Right lung (tissue), 10 donors: Measurements from ENCODE around the gene DNM2. TPM values are rescaled to one million over a fixed set of nuclear protein-coding genes. Genes with fewer than 3 reads are reported as not detected.
A peak's percentile ranks its signal among the peaks of the same experiment; 100 is the strongest.
"Not testable (repeated sequence)": the region's sequence is repeated elsewhere in the genome, so short reads cannot be mapped to it uniquely, and the experiment has no call there.

Experiments used
- DNase-seq, 2 donors: peaks; one replicate each; pipeline ENCODE4 v3.0.0-alpha.2; 2013
- long read RNA-seq, 8 donors: transcript quantifications; one replicate each; lab custom pipeline, GENCODE V29; 2026
- polyA plus RNA-seq, 5 donors: library from polyadenylated mRNA; unstranded; fragments of 120-200 nt; gene quantifications; one replicate each; pipeline versions ENCODE4 v1.2.1 to v1.2.3, GENCODE V29; 2013; ENCODE audit warnings: inconsistent platforms in 1 of 5, low replicate concordance in 1 of 5; ENCODE audit not compliant: insufficient read length in 5 of 5, insufficient read depth in 1 of 5

DNM2 gene
- 100 to 1,000 TPM in 2 of 5 donors, 10 to 100 TPM in 3; 78.1 to 110 (median 98.8) TPM for polyA plus RNA-seq
- long read RNA-seq, donor 1, partial matches to known transcripts: 43 of 45 reads
- long read RNA-seq, donor 1, other reads (novel, unspliced or antisense): 0 of 45 reads
- long read RNA-seq, donor 2, full-length matches to known transcripts: 4 of 9 reads
- long read RNA-seq, donor 2, partial matches to known transcripts: 5 of 9 reads
- long read RNA-seq, donor 2, other reads (novel, unspliced or antisense): 0 of 9 reads
- long read RNA-seq, donor 3, partial matches to known transcripts: 16 of 24 reads
- long read RNA-seq, donor 3, other reads (novel, unspliced or antisense): 0 of 24 reads
- long read RNA-seq, donor 4, full-length matches to known transcripts: 6 of 14 reads
- long read RNA-seq, donor 4, partial matches to known transcripts: 8 of 14 reads
- long read RNA-seq, donor 4, other reads (novel, unspliced or antisense): 0 of 14 reads
- long read RNA-seq, donor 5, full-length matches to known transcripts: 13 of 26 reads
- long read RNA-seq, donor 5, partial matches to known transcripts: 13 of 26 reads
- long read RNA-seq, donor 5, other reads (novel, unspliced or antisense): 0 of 26 reads
- long read RNA-seq, donor 6, full-length matches to known transcripts: 13 of 38 reads
- long read RNA-seq, donor 6, partial matches to known transcripts: 25 of 38 reads
- long read RNA-seq, donor 6, other reads (novel, unspliced or antisense): 0 of 38 reads
- long read RNA-seq, donor 7, full-length matches to known transcripts: 10 of 114 reads
- long read RNA-seq, donor 7, partial matches to known transcripts: 35 of 114 reads
- long read RNA-seq, donor 7, other reads (novel, unspliced or antisense): 69 of 114 reads
- long read RNA-seq, donor 8, partial matches to known transcripts: 12 of 12 reads
- long read RNA-seq, donor 8, other reads (novel, unspliced or antisense): 0 of 12 reads

- peak; percentile 100 for DNase-seq
Observed at GRCh38 chr19:10717356-10718204, at the start of gene DNM2. Gene DNM2, plus strand, starts transcription at chr19:10718079. Its CDS starts 164 bp downstream, at chr19:10718243.

- DNase-seq: no peak
Observed at GRCh38 chr19:10669246-10669645, 48.6 kb upstream of the DNM2 start.

GRCh38 chr19:10670182-10670581 is 47.7 kb upstream of the DNM2 start:
- no peak for DNase-seq

- no peak for DNase-seq
Observed at GRCh38 chr19:10670876-10671804, 46.7 kb upstream of the DNM2 start.

DNA sequence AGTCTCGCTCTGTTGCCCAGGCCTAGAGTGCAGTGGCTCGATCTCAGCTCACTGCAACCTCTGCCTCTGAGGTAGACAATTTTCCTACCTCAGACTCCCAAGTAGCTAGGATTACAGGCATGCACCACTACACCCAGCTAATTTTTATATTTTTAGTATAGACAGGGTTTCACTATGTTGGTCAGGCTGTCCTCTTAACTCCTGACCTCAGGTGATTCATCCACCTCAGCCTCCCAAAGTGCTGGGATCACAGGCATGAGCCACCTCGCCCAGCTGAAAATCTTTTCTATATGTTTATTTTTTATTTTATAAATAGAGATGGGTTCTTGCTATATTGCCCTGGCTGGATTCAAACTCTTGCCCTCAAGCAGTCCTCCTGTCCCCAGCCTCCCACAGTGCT is 46.0 kb upstream of the DNM2 start:
- DNase-seq: not testable (repeated sequence)

GRCh38 chr19:10675214-10675613 is 42.7 kb upstream of the DNM2 start:
- not testable (repeated sequence) for DNase-seq

GRCh38 chr19:10677751-10678150 is 40.1 kb upstream of the DNM2 start:
- DNase-seq: no peak

- no peak for DNase-seq
Observed at GRCh38 chr19:10678813-10679212, 39.1 kb upstream of the DNM2 start.

DNA sequence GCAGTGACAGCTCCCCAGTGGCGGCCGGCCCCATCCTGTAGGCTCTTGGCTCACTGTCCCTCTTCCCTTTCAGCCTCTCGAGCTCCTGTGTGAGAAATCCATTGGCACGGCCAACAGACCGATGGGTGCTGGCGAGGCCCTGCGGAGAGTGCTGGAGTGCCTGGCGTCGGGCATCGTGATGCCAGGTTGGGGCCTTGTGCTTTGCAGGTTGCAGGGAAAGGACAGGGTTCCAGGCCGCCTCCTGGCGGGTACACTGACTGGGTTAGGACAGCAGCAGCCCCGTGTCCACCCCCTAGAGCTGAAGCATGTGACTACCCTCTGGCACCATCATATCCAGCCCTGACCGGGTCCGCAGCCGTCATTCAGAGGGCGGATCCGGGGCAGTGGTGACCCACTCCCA is 38.1 kb upstream of the DNM2 start:
- DNase-seq: no peak

- no peak for DNase-seq
Observed at GRCh38 chr19:10680545-10681135, 37.2 kb upstream of the DNM2 start.

DNA sequence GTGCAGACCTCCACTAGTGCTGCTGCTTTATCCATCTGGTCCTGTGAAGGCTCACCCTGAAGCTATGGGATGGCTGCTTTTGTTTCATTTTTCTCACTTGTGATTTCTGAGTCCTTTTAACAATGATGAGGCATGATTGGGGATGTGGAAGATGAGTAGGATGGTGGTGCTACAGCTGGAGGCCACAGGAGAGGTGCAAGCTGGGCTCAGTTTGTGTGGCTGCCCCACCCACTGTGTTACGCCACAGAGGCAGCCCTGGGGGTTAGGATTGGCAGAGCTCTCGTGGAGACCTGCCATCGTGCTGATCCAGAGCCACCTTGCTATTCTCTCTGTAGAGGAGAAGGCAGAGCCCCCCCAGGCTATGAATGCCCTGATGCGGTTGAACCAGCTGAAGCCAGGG is 36.2 kb upstream of the DNM2 start:
- DNase-seq: no peak

- no peak for DNase-seq
Observed at GRCh38 chr19:10682397-10683063, 35.3 kb upstream of the DNM2 start.

DNA sequence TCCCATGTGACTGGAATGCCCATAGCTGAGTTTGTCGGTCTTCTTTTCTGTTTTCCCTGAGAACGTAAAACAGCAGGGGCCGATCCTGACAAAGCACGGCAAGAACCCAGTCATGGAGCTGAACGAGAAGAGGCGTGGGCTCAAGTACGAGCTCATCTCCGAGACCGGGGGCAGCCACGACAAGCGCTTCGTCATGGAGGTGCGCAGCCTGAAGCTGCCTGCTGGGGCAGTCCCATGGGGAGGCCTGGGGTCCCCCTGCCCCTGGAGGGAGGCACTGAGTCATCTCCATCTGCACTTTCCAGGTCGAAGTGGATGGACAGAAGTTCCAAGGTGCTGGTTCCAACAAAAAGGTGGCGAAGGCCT is 34.8 kb upstream of the DNM2 start:
- no peak for DNase-seq

DNA sequence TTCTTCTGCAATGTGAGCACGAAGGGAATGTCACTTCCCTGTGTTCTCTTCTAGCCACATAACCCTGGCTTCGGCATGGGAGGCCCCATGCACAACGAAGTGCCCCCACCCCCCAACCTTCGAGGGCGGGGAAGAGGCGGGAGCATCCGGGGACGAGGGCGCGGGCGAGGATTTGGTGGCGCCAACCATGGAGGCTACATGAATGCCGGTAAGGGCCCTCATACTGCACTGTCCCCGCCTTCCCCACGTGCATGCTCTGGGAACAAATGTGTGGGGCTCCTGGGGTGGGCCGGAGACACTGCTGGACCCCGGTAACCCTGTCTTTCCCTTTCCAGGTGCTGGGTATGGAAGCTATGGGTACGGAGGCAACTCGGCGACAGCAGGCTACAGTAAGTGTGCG is 34.3 kb upstream of the DNM2 start:
- no peak for DNase-seq

DNA sequence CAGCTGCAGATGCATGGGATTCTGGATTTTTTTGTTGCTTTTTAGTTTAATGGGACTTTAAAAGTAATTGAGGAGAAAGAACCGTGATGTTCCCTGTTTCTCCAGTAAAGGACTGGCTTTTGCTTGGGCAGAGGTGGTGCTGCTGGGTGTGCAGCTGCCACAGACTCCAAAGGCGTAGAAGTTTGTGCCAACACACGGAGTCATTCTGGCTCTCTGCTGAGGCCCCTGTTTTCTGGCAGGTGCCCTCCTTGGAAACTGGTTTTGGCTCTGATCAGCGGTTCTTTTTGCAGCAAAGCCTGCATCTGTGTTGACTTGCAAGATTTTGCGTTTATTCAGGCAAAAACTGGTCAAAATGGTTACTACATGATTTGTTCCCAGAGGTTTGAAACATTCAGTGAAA is 32.7 kb upstream of the DNM2 start:
- DNase-seq: no peak

- no peak for DNase-seq
Observed at GRCh38 chr19:10686193-10686592, 31.7 kb upstream of the DNM2 start.

GRCh38 chr19:10686661-10687517 is 31.0 kb upstream of the DNM2 start:
- no peak for DNase-seq

- DNase-seq: no peak
Observed at GRCh38 chr19:10687518-10688288, 30.2 kb upstream of the DNM2 start.
